Measurements from ENCODE around the gene TSR1.

The TSR1 gene

DNA sequence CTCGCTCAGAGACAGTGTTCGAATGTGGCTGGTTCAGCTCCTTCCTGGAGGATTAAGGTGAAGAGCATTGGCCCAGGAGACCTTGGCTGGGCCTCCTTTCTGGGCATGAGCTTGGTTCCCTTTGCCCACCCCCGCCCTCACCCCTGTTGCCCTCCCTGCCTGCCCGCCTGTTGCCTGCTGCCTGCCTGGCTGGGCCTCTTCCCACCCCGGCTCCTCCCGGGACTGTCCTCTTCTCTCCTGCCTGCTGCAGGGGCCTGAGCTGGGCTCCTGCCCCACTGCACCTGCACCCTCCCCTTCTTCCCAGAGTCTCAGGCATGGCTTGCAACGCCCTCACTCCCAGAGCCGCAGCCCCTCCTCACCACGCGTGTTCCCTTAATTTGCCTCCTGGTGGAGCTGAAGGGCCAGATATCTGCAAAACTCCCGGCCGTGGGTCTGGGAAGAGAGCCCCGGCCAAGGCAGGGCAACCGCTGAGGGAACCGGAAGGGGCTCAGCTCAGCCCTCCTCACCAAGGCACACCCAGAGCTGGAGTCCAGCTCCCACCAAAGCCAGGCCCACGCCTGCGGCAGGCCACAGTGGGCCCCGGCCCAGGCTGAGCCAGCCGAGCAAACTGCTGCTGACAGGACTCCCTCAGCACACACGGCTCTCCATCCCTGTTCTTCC lies 33.4 kb upstream of the TSR1 start:
- DNase-seq, result no peak

DNA sequence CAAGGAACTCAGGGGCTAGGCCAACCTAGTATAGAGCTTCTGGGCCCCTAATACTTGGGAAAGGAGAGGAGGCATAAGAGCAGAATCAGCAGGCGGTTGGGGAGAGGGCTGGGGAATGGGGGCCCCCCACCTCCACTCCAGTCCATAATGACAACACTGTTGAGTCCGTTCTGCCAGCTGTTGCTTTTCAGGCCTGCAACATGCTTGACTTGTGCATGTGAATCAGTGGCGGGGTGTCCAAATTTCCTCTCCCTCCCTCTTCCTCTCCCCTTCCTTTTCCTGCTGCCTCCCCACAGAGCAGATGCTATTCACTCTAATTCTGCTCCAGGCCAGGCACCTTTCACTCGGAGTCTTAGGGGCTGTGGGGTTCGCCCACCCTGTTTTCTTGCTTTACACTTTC lies 32.8 kb upstream of the TSR1 start:
- DNase-seq, result no peak

DNA sequence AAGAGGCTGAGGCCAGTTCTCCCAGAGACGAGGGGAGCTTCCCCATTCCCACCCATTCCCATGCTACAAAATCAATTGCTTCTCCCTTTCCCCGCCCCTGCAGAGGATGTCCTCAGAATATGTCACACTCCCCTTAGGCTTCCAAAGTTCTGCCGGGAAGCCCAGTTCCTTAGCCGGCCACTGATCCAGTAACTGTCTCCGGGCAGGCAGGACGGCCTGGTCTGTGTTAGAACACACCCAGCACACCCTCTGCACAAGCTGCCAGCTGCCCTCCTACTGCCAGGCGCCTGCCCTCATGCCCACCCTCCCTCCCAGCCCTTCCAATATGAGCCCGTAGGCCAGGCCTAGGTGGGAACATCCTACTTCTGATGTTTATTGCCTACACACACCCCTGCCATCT lies 32.1 kb upstream of the TSR1 start:
- no peak for DNase-seq

GRCh38 chr17:2366747-2367494 lies 30.7 kb upstream of the TSR1 start:
- peak in 10 of 56 donors; percentile 15 to 56 (median 31) for DNase-seq

DNA sequence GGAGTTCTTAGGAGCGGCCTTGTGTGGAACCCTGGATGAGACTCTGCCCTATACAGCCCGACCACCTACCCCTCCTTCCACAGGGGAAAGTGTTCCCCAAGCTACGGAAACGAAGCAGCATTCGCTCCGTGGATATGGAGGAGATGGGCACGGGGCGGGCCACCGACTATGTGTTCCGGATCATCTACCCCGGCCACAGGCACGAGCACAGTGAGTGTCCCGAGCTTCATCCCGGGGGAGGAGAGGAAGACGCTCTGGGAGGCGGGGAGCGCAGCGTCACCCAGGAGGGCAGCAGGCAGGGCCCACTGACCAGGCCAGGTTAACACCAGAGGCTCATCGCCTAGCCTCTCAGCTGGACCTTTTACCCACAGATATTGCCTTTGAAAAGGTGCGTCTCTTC lies 28.9 kb upstream of the TSR1 start:
- no peak for DNase-seq

DNA sequence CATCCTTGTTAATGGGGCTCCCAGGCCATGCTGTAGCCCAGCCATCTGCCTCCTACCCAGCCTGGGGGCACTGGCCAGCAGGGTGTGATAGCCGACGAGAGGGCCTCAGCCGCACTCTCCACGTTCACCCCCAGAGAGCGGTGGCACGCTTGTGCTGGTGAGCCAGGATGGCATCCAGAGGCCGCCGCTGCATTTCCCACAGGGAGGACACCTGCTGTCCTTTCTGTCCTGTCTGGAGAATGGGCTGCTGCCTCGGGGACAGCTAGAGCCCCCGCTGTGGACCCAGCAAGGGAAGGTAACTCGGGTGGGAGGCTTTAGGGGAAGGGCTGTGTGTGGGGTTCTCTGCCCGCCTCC lies 28.5 kb upstream of the TSR1 start:
- DNase-seq, result no peak

DNA sequence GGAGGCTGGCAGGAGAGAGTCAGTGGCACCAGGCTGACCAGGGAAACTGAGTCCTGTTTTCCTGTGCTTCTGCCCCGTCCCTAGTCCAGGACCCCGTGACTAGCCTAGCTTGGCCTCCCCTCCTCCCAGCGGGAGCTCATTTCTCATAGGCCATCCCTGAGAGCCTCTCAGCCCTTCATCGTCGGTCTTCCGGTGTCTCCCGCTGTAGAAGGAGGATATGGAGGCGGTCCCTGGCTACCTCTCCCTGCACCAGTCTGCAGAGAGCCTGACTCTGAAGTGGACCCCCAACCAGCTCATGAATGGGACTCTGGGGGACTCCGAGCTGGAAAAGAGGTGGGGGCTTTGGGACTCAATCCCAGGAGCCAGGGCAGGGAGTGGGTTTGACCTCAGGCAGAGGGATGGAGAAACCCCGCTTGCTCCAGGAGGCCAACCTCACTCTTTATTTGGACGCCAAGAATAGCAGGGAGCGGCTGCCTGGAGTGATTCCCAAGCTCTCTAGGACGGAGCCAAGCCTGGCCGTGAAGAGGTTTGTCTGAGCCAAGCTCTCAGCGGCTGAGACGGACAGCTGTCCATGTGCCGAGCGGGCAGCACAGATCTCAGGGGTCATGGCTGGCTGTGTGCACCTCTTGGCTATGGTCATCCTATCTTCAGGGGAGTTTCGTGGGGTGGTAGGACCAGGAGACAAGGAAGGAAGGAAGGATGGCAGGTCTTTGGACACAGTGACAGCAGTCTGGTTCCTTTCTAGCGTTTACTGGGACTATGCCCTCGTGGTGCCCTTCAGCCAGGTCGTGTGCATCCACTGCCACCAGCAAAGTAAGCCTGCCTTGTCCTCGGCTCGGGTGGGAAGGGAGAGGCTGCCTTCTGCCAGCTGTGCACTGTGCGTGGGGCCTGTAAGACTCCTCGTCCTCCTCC lies 27.9 kb upstream of the TSR1 start:
- peak in 15 of 56 donors; percentile 8 to 57 (median 37) for DNase-seq

- DNase-seq, result no peak
Observed at GRCh38 chr17:2363318-2363717, 27.1 kb upstream of the TSR1 start.

- no peak for DNase-seq
Observed at GRCh38 chr17:2362881-2363280, 26.6 kb upstream of the TSR1 start.

- no peak for DNase-seq
Observed at GRCh38 chr17:2362416-2362815, 26.2 kb upstream of the TSR1 start.

DNA sequence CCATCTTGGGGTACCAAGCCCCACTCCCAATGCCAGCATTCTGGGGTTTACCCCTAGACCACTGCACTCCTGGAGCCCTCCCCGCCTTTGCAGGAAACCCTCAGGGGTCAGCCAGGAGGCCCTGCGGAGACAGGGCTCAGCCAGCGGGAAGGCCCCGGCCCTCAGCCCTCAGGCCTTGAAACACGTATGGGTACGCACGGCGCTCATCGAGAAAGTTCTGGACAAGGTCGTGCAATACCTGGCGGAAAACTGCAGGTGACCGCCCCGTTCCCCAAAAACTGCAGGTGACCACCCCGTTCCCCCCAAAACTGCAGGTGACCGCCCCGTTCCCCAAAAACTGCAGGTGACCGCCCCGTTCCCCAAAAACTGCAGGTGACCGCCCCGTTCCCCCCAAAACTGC lies 25.8 kb upstream of the TSR1 start:
- DNase-seq, result no peak

GRCh38 chr17:2361010-2361760 lies 24.9 kb upstream of the TSR1 start:
- DNase-seq, result no peak

DNA sequence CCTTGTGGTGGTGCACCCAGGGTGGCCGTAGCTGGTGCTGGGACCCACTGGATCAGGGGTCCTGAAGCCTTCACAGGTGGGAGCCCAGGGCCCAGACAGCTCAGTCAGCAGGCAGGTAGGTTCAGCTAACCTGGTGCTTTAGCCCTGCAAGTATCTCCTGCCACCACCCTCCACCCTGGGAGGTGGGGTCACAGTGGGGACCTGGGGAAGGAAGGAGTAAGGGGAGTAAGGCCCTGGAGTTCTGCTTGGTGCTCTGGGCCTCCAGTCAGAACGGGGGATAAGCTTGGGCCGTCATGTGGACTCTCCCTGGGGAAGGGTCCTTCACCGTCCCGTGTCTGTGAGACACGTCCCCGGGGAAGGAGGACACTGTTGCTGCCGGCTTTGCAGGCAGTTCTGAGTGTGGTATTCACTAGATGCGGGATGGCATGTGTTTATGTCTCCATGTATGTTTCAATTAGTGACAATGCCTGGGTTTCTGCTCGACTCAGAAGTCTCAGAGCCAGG lies 21.7 kb upstream of the TSR1 start:
- DNase-seq, result no peak

DNA sequence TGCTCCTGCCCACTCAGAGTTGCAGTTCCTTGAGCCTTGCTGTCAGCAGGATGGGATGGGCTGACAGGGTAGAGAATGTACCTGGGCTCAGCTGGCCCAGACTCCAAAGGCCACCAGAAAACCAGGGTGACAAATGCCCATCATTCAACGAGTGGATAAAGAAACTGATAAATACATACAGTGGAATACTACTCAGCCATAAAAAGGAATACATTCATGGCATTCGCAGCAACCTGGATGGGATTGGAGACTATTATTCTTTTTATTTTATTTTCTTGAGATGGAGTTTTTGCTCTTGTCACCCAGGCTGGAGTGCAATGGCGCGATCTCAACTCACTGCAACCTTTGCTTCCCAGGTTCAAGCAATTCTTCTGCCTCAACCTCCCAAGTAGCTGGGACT lies 21.0 kb upstream of the TSR1 start:
- no peak for DNase-seq

- DNase-seq, result no peak
Observed at GRCh38 chr17:2354311-2354710, 18.1 kb upstream of the TSR1 start.

GRCh38 chr17:2351269-2351668 lies 15.0 kb upstream of the TSR1 start:
- no peak for DNase-seq

GRCh38 chr17:2347805-2348685 lies 11.8 kb upstream of the TSR1 start:
- DNase-seq, result peak in 27 of 56 donors; percentile 9 to 76 (median 38)

GRCh38 chr17:2346475-2346874 lies 10.2 kb upstream of the TSR1 start:
- no peak for DNase-seq

GRCh38 chr17:2344528-2344927 lies 8.3 kb upstream of the TSR1 start:
- peak in 1 of 56 donors; percentile 25 for DNase-seq

GRCh38 chr17:2343421-2343820 lies 7.2 kb upstream of the TSR1 start:
- no peak for DNase-seq
